Measurements from ENCODE around the gene STAB1. TPM values are rescaled to one million over a fixed set of nuclear protein-coding genes. Genes with fewer than 3 reads are reported as not detected.

STAB1 gene
- total and polyA plus RNA-seq, 2 of the 8 experiments (the other 6 are each of a cell fraction or from before 2014, with no cell fraction given) = 1.0 to 1.9 TPM

DNA sequence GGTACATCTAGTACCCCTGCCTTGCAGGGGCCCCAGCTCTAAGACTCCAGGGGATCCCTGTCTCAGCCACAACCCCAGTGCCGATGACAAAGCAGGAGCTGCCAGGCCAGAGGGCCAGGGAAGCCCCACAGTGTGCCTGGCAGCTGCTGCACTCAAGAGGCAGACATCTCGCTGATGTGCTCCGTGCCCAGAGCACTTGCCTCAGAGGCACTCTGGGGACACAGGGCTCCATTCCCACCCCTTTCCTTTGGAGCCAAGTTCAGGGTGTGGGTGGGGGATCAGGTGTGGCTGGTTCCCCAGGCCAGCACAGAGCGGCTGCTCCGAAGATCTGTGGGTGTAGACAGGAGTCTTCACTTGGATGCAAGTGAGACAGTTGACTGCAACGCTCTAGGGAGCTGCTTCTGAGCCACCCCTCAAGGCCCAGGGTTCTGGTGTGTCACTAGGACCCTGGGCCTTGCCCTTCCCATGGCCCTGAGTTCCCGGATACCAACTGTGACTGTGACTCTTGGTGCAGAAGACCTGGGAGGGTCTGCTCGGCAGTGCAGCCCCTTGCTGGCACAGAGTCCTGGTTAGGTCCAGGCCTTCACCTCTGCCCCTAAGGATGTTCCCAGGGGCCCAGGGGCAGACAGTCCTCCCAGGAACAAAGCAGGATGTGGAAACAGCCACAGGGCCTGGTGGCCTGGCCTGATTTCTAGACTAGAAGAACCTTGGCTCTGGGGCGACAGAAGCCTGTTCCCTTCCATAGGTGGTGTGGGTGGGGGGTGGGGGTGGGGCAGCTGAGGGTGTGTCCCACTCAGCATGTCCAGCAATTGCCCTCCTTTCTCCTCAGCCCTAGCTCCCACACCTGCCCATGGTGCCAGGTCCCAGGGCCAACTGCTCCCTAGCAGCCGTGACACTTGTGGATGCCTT lies 36.0 kb downstream of the STAB1 start:
- Histone ChIP-seq H4K5ac (ENCODE audit: insufficient read length, low read depth, low read length) (peak overlapping the region; percentile 7), H3K4me2 (ENCODE audit: insufficient read depth in 1 of 2, low read depth in 2 of 2, low read length in 2 of 2) (peak overlapping the region; percentile 89; a peak in 3 of 4 replicates), H3K18ac (ENCODE audit: extremely low read depth, low read length) (no peak overlapping the region), H3K9ac (replicated peaks in 1 of 4; ENCODE audit: extremely low read depth in 1 of 4, low read depth in 3 of 4, low read length in 3 of 4) (no peak overlapping the region; a peak in 1 of 7 replicates), H2BK15ac (ENCODE audit: low read length) (no peak overlapping the region), H2BK20ac (ENCODE audit: low read length) (no peak overlapping the region), H4K8ac (ENCODE audit: extremely low read depth, insufficient read depth, low read length) (peak overlapping the region; percentile 80), H3K23me2 (ENCODE audit: low read depth, low read length) (peaks cover 13% of the 10 kb centered on the region; the same call in 1 of the 2 replicates), H3K27me3 (replicated peaks in 1 of 4; ENCODE audit: control insufficient read depth in 3 of 4, extremely low read depth in 1 of 4, insufficient read depth in 3 of 4, low read length in 3 of 4) (no peaks in the 10 kb centered on the region), H3K27ac (ENCODE audit: low read depth, low read length) (no peak overlapping the region), H3K23ac (ENCODE audit: insufficient read length) (no peak overlapping the region), H2BK12ac (ENCODE audit: low read depth, low read length) (0 out of 2 replicates have a peak overlapping the region, but pooled peaks have one; percentile 39), H2AK5ac (ENCODE audit: low read depth, low read length) (no peak overlapping the region), H4K20me1 (replicated peaks in 1 of 2; ENCODE audit: control insufficient read depth in 1 of 2, insufficient read depth in 2 of 2, low read length in 2 of 2) (peaks cover 17 to 36% of the 10 kb centered on the region in 2 experiments), H3K4me1 (replicated peaks in 1 of 4; ENCODE audit: control insufficient read depth in 3 of 4, insufficient read depth in 4 of 4, low read length in 3 of 4) (peaks cover 0 to 22% (median 13%) of the 10 kb centered on the region in 4 experiments; a peak in 6 of 7 replicates), H3K79me1 (ENCODE audit: low read depth, low read length) (peaks cover 33% of the 10 kb centered on the region), H3K14ac (ENCODE audit: insufficient read length) (no peak overlapping the region), H3K79me2 (ENCODE audit: control insufficient read depth in 1 of 2, insufficient read depth in 2 of 2, low read length in 2 of 2) (peaks cover 0 to 36% of the 10 kb centered on the region in 2 experiments; a peak in 2 of 4 replicates), H2BK5ac (ENCODE audit: low read depth, low read length) (peak overlapping the region; percentile 60), H3K36me3 (ENCODE audit: control insufficient read depth in 2 of 4, insufficient read depth in 4 of 4, low read length in 3 of 4) (peaks cover 23 to 37% (median 29%) of the 10 kb centered on the region in 4 experiments), H2AFZ (ENCODE audit: low read length) (no peak overlapping the region), H4K91ac (replicated peaks; ENCODE audit: insufficient read length, low read length) (no peak overlapping the region), H3K4me3 (ENCODE audit: extremely low read depth in 1 of 4, insufficient read depth in 2 of 4, low read depth in 3 of 4, low read length in 4 of 4) (no peak overlapping the region), H3K4ac (replicated peaks; ENCODE audit: insufficient read length, low read depth, low read length) (no peak overlapping the region), H3K9me3 (ENCODE audit: insufficient read depth in 2 of 2, low read depth in 1 of 2, low read length in 1 of 2) (no peaks in the 10 kb centered on the region), H3K56ac (replicated peaks; ENCODE audit: insufficient read length, low read depth, low read length) (no peak overlapping the region), H2BK120ac (replicated peaks; ENCODE audit: low read depth, low read length) (no peak overlapping the region)
- FAIRE-seq = no peak
- DNase-seq (ENCODE audit: low read depth in 1 of 2, low spot score in 2 of 2) = no peak
- ChIA-PET POLR2A (ENCODE audit: partially characterized antibody) (interaction anchor here (2.1 to 3.0 kb wide), 3 partner anchors 10 to 15 kb away, joined by 5 to 25 read pairs (median 6); no protein-coding TSS in a partner anchor), CTCF (ENCODE audit: partially characterized antibody) (no interaction called here)
- no peak for TF ChIP-seq RNF2 (IDR thresholded peaks at IDR 0.05; ENCODE audit: borderline replicate concordance, low read depth, low read length, missing control alignments, poor library complexity, severe bottlenecking)
- TF ChIP-seq CTBP2 (IDR thresholded peaks at IDR 0.05; ENCODE audit: borderline replicate concordance, insufficient read depth, insufficient read length, low read length) = no peak
- TF ChIP-seq BCL11A (IDR thresholded peaks at IDR 0.05; ENCODE audit: low read depth in 2 of 2, low read length in 2 of 2) = no peak
- no peak for TF ChIP-seq POLR2AphosphoS5 (IDR thresholded peaks at IDR 0.05; ENCODE audit: low read depth, low read length)
- TF ChIP-seq, protein P1, sequence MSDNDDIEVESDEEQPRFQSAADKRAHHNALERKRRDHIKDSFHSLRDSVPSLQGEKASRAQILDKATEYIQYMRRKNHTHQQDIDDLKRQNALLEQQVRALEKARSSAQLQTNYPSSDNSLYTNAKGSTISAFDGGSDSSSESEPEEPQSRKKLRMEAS (IDR thresholded peaks at IDR 0.05) = no peak
- TF ChIP-seq RBBP5 (IDR thresholded peaks at IDR 0.05; ENCODE audit: borderline replicate concordance, low read depth, low read length) = no peak
- TF ChIP-seq GABPA (IDR thresholded peaks at IDR 0.05; ENCODE audit: borderline replicate concordance, insufficient read depth, low read length) = no peak
- no peak for TF ChIP-seq BRCA1 (IDR thresholded peaks at IDR 0.05; ENCODE audit: low read depth, low read length)
- TF ChIP-seq TAF1 (IDR thresholded peaks at IDR 0.05; ENCODE audit: low read depth, low read length) = no peak
- 88% methylated on average over 10 of the region's 10 CpGs; no CpG with 5 or more reads in 1 of the 2 experiments for WGBS, 2 experiments (ENCODE audit: extremely low coverage in 1 of 2, insufficient coverage in 1 of 2, insufficient read length in 1 of 2, insufficient replicate concordance in 2 of 2, low coverage in 1 of 2, low lambda C conversion rate in 2 of 2, missing lambda C conversion rate in 1 of 2)
